Heart right ventricle (tissue), 16 donors: ENCODE data around the gene CASP9. TPM values are rescaled to one million over a fixed set of nuclear protein-coding genes. Genes with fewer than 3 reads are reported as not detected.

Source experiments
- ATAC-seq, 8 donors: fragments of 200-7000 bp; cut with Tn5 transposase; one replicate each; pipeline ENCODE4 v1.9.1; 2020; ENCODE audit warnings: mild to moderate bottlenecking in 8 of 8, moderate library complexity in 8 of 8, moderate number of reproducible peaks in 1 of 8
- DNase-seq, 2 donors: peaks; one replicate each; pipeline ENCODE4 v3.0.0-alpha.2; 2020
- H3K27ac ChIP-seq, 10 donors: fragments of 200-600 bp; sonication (generic) in 2 of 10; one replicate each; pipeline versions ENCODE4 v1.5.0 to v1.8.0; 2020 to 2022; ENCODE audit warnings: mild to moderate bottlenecking in 3 of 10
- H3K27me3 ChIP-seq, 7 donors: fragments of 200-600 bp; one replicate each; pipeline ENCODE4 v1.8.0; 2021 to 2022; ENCODE audit warnings: mild to moderate bottlenecking in 2 of 7
- H3K36me3 ChIP-seq, 9 donors: fragments of 200-600 bp; sonication (generic) in 1 of 9; one replicate each; pipeline versions ENCODE4 v1.5.0 to v1.8.0; 2020 to 2022; ENCODE audit warnings: mild to moderate bottlenecking in 2 of 9
- H3K4me1 ChIP-seq, 9 donors: fragments of 200-600 bp; sonication (generic) in 1 of 9; one replicate each; pipeline versions ENCODE4 v1.5.0 to v1.8.0; 2020 to 2022; ENCODE audit warnings: mild to moderate bottlenecking in 4 of 9
- H3K4me3 ChIP-seq, 10 donors: fragments of 200-600 bp; sonication (generic) in 2 of 10; one replicate each; pipeline versions ENCODE4 v1.5.0 to v1.8.0; 2020 to 2022; ENCODE audit warnings: mild to moderate bottlenecking in 7 of 10, moderate library complexity in 2 of 10
- H3K9me3 ChIP-seq, 11 donors: fragments of 200-600 bp in 10 of 11; sonication (generic) in 2 of 11; one replicate each; pipeline versions ENCODE4 v1.5.0 to v1.8.0; 2013 to 2022; ENCODE audit warnings: mild to moderate bottlenecking in 2 of 11, control low read depth in 1 of 11, moderate library complexity in 1 of 11
- WGBS, 2 donors: extraction: QIAGEN DNeasy Blood & Tissue Kit; methylation state at CpG; one replicate each; pipeline ENCODE4 v1.1.7; 2013; ENCODE audit warnings: inconsistent platforms in 1 of 2; 5-methylcytosine and 5-hydroxymethylcytosine counted together
- intact Hi-C, 10 donors: fragments of 100-400 bp; cut with DNase I; formaldehyde crosslinking; loops; one replicate each; pipeline versions ENCODE4 v1.11.1 to v1.14.2; 2022
- polyA plus RNA-seq, 2 donors: library from polyadenylated mRNA; stranded (reverse); fragments of 200-250 nt; gene quantifications; one replicate each; pipeline ENCODE4 v1.2.3, GENCODE V29; 2013
- total RNA-seq, 10 donors: library from RNA; stranded (reverse); fragmentation: NEBNext Ultra II Directional in 3 of 10; extraction: Animal tissue kit (Norgen Biotek cat#: 25700) in 3 of 10; gene quantifications; one replicate each; pipeline versions ENCODE4 v1.2.1 to v1.2.4, GENCODE V29; 2021 to 2023
- TF ChIP-seq, protein P1 (sequence below), 9 donors: fragments of 200-600 bp; sonication (generic) in 2 of 9; IDR thresholded peaks; one replicate each; pipeline versions ENCODE4 v1.5.0 to v1.8.0; 2021 to 2022; ENCODE audit warnings: antibody characterized with exemption in 9 of 9, mild to moderate bottlenecking in 5 of 9, moderate library complexity in 1 of 9
- donor health status: Arrhythmogenic right ventricular cardiomyopathy.
- donor health status: ischemic (EF 13 %, LVEDD 7.1; RV severe dilation, severe dysfunction).
- donor health status: healthy with polysubstance abuse.
- donor health status: DM: no; HTN: yes; CAD: no.
- donor health status: DM: no; HTN: no; CAD: no.
- donor health status: ischemic (EF 25% LVEDD 6.9; RV normal size, moderate dysfunction).
- donor health status: ischemic (EF 25% LVEDD 5.7; RV mildly dilated, moderate dysfunction).
- donor health status: healthy.
- donor health status: DM: yes; HTN: yes; CAD: no.
- donor health status: Ischemic cardiomyopathy.
- donor health status: ischemic (EF 35%, LVEDD 5.7; RV mildly dilated, moderate dysfunction).
- donor health status: nonischemic (EF 11% LVEDD 7.7; RV severe dilation, severe dysfunction).
- donor health status: DM: yes; HTN: yes; CAD: no.
- donor health status: PGD.
- donor health status: ischemic (EF 29% LVEDD 5.4; RV normal size, mild dysfunction).
- donor health status: nonischemic (EF 23%, LVEDD 6.1; RV moderate dilation, normal function).

The CASP9 gene
- total and polyA plus RNA-seq, 12 donors, result 8.6 to 22.2 (median 14.3) TPM

- intact Hi-C loops, result no loop called here
- WGBS, 2 donors, result 83 to 87% methylated on average over 18 of the region's 18 CpGs
- ATAC-seq (no peak), DNase-seq (no peak)
- Histone ChIP-seq H3K4me1 (no peaks in the 10 kb centered on the region), H3K36me3 (peaks cover 3 to 84% (median 57%) of the 10 kb centered on the region in 9 donors), H3K9me3 (no peaks in the 10 kb centered on the region), H3K27ac (no peak overlapping the region), H3K27me3 (no peaks in the 10 kb centered on the region), H3K4me3 (no peak overlapping the region)
- TF ChIP-seq, protein P1, sequence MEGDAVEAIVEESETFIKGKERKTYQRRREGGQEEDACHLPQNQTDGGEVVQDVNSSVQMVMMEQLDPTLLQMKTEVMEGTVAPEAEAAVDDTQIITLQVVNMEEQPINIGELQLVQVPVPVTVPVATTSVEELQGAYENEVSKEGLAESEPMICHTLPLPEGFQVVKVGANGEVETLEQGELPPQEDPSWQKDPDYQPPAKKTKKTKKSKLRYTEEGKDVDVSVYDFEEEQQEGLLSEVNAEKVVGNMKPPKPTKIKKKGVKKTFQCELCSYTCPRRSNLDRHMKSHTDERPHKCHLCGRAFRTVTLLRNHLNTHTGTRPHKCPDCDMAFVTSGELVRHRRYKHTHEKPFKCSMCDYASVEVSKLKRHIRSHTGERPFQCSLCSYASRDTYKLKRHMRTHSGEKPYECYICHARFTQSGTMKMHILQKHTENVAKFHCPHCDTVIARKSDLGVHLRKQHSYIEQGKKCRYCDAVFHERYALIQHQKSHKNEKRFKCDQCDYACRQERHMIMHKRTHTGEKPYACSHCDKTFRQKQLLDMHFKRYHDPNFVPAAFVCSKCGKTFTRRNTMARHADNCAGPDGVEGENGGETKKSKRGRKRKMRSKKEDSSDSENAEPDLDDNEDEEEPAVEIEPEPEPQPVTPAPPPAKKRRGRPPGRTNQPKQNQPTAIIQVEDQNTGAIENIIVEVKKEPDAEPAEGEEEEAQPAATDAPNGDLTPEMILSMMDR (IDR thresholded peaks at IDR 0.05), result no peak
These were observed 44.5 kb upstream of the CASP9 start for GRCh38 chr1:15568387-15569073.

- DNase-seq (no peak), ATAC-seq (no peak)
- no peak overlapping the region for H3K4me3 ChIP-seq
- intact Hi-C loops, result no loop called here
- WGBS, 2 donors, result 94 to 95% methylated on average over 12 of the region's 12 CpGs
- TF ChIP-seq, protein P1 (IDR thresholded peaks at IDR 0.05), result no peak
- no peaks in the 10 kb centered on the region for H3K9me3 ChIP-seq
- no peak overlapping the region for H3K27ac ChIP-seq
- H3K36me3 ChIP-seq, result peaks cover 0 to 75% (median 43%) of the 10 kb centered on the region in 9 donors
- no peaks in the 10 kb centered on the region for H3K27me3 ChIP-seq
- H3K4me1 ChIP-seq, result no peaks in the 10 kb centered on the region
These were observed 35.3 kb upstream of the CASP9 start for GRCh38 chr1:15559189-15559810.

GRCh38 chr1:15558516-15558915 lies 34.5 kb upstream of the CASP9 start:
- H3K27me3 ChIP-seq, result no peaks in the 10 kb centered on the region
- peaks cover 0 to 74% (median 46%) of the 10 kb centered on the region in 9 donors for H3K36me3 ChIP-seq
- 95 to 97% methylated on average over 4 of the region's 4 CpGs for WGBS, 2 donors
- no peak overlapping the region for H3K4me3 ChIP-seq
- DNase-seq (no peak), ATAC-seq (no peak)
- no peaks in the 10 kb centered on the region for H3K4me1 ChIP-seq
- TF ChIP-seq, protein P1 (IDR thresholded peaks at IDR 0.05), result no peak
- no peak overlapping the region for H3K27ac ChIP-seq
- intact Hi-C loops, result no loop called here
- H3K9me3 ChIP-seq, result no peaks in the 10 kb centered on the region

- H3K9me3 ChIP-seq, result no peaks in the 10 kb centered on the region
- WGBS, 2 donors, result 94 to 98% methylated on average over 2 of the region's 2 CpGs
- no peak overlapping the region for H3K27ac ChIP-seq
- peaks cover 0 to 71% (median 38%) of the 10 kb centered on the region in 9 donors for H3K36me3 ChIP-seq
- TF ChIP-seq, protein P1 (IDR thresholded peaks at IDR 0.05), result no peak
- intact Hi-C loops, result no loop called here
- H3K4me1 ChIP-seq, result no peaks in the 10 kb centered on the region
- no peak overlapping the region for H3K4me3 ChIP-seq
- no peak for DNase-seq
- no peaks in the 10 kb centered on the region for H3K27me3 ChIP-seq
- ATAC-seq, result no peak
These were observed 33.6 kb upstream of the CASP9 start for GRCh38 chr1:15557594-15557993.
